ENCODE measurements around the gene DMWD. TPM values are rescaled to one million over a fixed set of nuclear protein-coding genes. Genes with fewer than 3 reads are reported as not detected.

The DMWD gene
- total RNA-seq, 2 experiments from 2014 or later: 28.6 to 31.5 TPM

DNA sequence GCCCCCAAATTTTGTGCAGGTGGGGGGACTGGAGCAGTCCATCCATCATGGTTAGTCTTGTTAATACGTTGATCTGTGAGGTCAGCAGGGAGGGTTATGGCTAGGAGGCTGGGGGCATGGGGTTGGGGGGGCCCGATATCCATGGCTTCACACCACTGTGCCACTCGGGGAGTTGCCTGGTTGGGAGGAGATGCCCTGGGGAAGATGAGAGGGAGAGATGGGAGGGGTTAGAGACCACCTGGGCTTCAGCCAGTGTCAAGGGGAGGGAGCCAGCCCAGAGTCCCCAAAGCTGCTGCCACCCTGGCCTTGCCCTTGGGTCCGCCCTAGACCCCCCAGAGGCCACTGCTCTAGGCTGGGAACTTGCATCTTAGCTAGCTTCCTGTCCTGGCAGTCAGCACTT is 8.5 kb downstream of the DMWD start:
- ATAC-seq (ENCODE audit: poor library complexity) (no peak), DNase-seq (no peak)
- Mint-ChIP-seq H3K27ac (no peak overlapping the region), H3K4me1 (ENCODE audit: low read depth) (peaks cover 29% of the 10 kb centered on the region), H3K27me3 (peaks cover 43% of the 10 kb centered on the region), H3K9me3 (no peaks in the 10 kb centered on the region), H3K36me3 (ENCODE audit: low read depth) (peaks cover 44% of the 10 kb centered on the region), H3K4me3 (no peak overlapping the region)
- H3K4me3 ChIP-seq (ENCODE audit: low read length): no peak overlapping the region
- peaks cover 0 to 17% of the 10 kb centered on the region in 2 experiments for H3K9me3 ChIP-seq (ENCODE audit: control insufficient read depth in 1 of 2, insufficient read depth in 1 of 2, low read length in 2 of 2)
- intact Hi-C loops (cut with DNase I, micrococcal nuclease): no loop called here
- TF ChIP-seq, protein P1, sequence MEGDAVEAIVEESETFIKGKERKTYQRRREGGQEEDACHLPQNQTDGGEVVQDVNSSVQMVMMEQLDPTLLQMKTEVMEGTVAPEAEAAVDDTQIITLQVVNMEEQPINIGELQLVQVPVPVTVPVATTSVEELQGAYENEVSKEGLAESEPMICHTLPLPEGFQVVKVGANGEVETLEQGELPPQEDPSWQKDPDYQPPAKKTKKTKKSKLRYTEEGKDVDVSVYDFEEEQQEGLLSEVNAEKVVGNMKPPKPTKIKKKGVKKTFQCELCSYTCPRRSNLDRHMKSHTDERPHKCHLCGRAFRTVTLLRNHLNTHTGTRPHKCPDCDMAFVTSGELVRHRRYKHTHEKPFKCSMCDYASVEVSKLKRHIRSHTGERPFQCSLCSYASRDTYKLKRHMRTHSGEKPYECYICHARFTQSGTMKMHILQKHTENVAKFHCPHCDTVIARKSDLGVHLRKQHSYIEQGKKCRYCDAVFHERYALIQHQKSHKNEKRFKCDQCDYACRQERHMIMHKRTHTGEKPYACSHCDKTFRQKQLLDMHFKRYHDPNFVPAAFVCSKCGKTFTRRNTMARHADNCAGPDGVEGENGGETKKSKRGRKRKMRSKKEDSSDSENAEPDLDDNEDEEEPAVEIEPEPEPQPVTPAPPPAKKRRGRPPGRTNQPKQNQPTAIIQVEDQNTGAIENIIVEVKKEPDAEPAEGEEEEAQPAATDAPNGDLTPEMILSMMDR (IDR thresholded peaks at IDR 0.05): no peak
- no peak overlapping the region for H3K27ac ChIP-seq (ENCODE audit: low read depth in 1 of 2, low read length in 2 of 2)
- peaks cover 21% of the 10 kb centered on the region for H3K36me3 ChIP-seq (ENCODE audit: insufficient read depth, low read length)
- CTCF ChIA-PET: no interaction called here
- POLR2A ChIA-PET: no interaction called here
- H3K27me3 ChIP-seq (ENCODE audit: control insufficient read depth in 1 of 2, insufficient read depth in 2 of 2, low read length in 2 of 2): peaks cover 22 to 30% of the 10 kb centered on the region in 2 experiments
- peaks cover 15% of the 10 kb centered on the region for H3K4me1 ChIP-seq (ENCODE audit: insufficient read depth, low read length)

DNA sequence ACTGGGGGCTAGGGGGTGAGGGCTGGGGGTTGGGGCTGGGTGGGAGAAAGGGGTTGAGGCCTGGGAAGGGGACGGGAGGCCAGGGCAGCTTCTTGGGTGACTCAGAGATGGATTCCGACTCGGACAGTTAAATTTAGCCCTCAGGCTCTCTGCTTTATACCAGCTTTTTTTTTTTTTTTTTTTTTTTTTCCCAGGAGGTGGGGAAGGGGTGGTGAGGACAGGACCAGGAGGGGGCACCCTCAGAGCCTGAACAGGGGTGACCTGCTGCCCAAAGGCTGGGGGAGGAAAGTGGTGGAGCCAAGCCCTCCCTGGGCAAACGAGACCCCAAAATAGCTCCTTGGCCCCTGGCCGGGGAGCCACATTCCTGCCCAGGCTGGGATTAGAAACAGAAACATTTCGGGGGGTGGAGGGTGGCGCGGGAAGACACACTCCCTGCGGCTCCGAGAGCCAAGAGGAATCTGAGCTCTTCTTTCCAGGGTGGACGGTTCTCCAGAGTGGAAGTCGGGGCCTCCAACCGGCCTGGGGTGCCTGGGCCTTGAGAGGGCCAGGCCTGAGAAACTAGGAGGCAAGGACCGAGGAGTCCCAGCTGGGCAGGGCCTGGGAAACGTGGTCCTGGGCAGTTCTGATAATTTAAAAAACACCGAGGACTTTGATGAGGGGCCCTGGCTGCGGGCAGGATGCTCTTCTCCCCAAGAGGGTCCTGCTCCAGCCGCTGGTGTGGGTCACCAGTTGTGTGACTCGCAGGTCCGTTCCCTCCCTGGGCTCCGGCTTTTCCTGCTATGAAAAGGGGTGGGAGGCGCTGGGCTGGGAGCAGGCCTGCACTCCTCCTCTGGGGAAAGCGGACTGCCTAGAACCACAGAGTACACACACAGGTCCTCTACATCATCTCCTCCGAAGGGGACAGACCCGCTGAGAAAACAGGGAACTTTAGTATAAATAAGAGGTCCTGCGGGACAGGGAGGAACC is 9.5 kb downstream of the DMWD start:
- Histone ChIP-seq H3K9me3 (ENCODE audit: control insufficient read depth in 1 of 2, insufficient read depth in 1 of 2, low read length in 2 of 2) (peaks cover 0 to 18% of the 10 kb centered on the region in 2 experiments), H3K4me3 (ENCODE audit: low read length) (no peak overlapping the region), H3K27ac (ENCODE audit: low read depth in 1 of 2, low read length in 2 of 2) (no peak overlapping the region), H3K27me3 (ENCODE audit: control insufficient read depth in 1 of 2, insufficient read depth in 2 of 2, low read length in 2 of 2) (peaks cover 22 to 33% of the 10 kb centered on the region in 2 experiments), H3K4me1 (ENCODE audit: insufficient read depth, low read length) (peaks cover 24% of the 10 kb centered on the region), H3K36me3 (ENCODE audit: insufficient read depth, low read length) (peaks cover 11% of the 10 kb centered on the region)
- Mint-ChIP-seq H3K36me3 (ENCODE audit: low read depth) (peaks cover 36% of the 10 kb centered on the region), H3K4me1 (ENCODE audit: low read depth) (peaks cover 25% of the 10 kb centered on the region), H3K27me3 (peaks cover 36% of the 10 kb centered on the region), H3K9me3 (no peaks in the 10 kb centered on the region), H3K27ac (no peak overlapping the region), H3K4me3 (no peak overlapping the region)
- CTCF ChIA-PET: interaction anchor here (0.6 to 1.2 kb wide), 3 partner anchors 11 to 298 kb away, joined by 3 to 14 read pairs (median 3); partner anchors contain the start of gene SIX5
- ATAC-seq (ENCODE audit: poor library complexity) (no peak), DNase-seq (no peak)
- POLR2A ChIA-PET: interaction anchor here (0.7 to 1.4 kb wide), 3 partner anchors 10 to 470 kb away, joined by 4 to 6 read pairs (median 5); partner anchors contain the start of genes DMWD and SIX5
- intact Hi-C loops (cut with DNase I, micrococcal nuclease): no loop called here
- TF ChIP-seq, protein P1 (IDR thresholded peaks at IDR 0.05): no peak

DNA sequence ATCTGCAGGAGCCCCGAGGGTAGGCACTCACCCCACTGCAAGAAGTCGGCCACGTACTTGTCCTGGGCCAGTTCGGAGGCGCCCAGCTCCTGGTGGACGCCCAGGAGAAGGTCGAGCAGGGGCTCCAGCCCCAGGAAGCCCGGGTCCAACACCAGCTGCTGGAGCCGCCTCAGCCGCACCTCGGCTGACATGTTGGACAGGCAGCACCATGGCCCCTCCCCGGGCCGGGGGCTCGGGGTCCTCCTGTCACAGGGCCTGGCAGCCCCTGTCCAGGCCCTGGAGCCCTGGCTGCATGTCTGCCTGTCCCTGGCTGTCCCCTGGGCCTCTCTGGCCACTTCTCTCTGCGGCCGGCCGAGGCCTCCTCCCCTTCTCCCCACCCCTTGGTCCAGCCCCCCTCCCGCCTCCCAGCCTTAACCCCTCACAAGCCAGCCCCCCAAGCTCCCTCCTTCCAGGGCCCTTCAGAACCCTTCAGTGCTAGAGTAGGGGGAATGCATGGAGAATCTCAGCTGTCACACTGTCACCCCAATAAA is 10.4 kb downstream of the DMWD start, which contains the start of gene DMPK:
Gene DMPK (minus strand): TSS at position 329 of the 530 bp plus-strand sequence. CDS start 138 bp downstream, at position 191.
- Mint-ChIP-seq H3K4me3 (no peak within 1 kb of the TSS), H3K9me3 (no peaks in the 10 kb centered on the region), H3K36me3 (ENCODE audit: low read depth) (peaks cover 28% of the 10 kb centered on the region), H3K27ac (no peak within 1 kb of the TSS), H3K27me3 (peaks cover 34% of the 10 kb centered on the region), H3K4me1 (ENCODE audit: low read depth) (peaks cover 23% of the 10 kb centered on the region)
- intact Hi-C loops (cut with DNase I, micrococcal nuclease): no loop called here
- H3K4me1 ChIP-seq (ENCODE audit: insufficient read depth, low read length): peaks cover 24% of the 10 kb centered on the region
- H3K27ac ChIP-seq (ENCODE audit: low read depth in 1 of 2, low read length in 2 of 2): no peak within 1 kb of the TSS
- H3K27me3 ChIP-seq (ENCODE audit: control insufficient read depth in 1 of 2, insufficient read depth in 2 of 2, low read length in 2 of 2): peaks cover 22 to 38% of the 10 kb centered on the region in 2 experiments
- ChIA-PET POLR2A (interaction anchor here (1.4 kb wide), 2 partner anchors 11 to 12 kb away, joined by 5 to 6 read pairs; partner anchors contain the start of genes DMWD and SIX5), CTCF (interaction anchor here (0.6 to 1.2 kb wide), 4 partner anchors 10 to 343 kb away, joined by 3 to 14 read pairs (median 4); partner anchors contain the start of gene SIX5)
- peaks cover 16% of the 10 kb centered on the region for H3K36me3 ChIP-seq (ENCODE audit: insufficient read depth, low read length)
- TF ChIP-seq, protein P1 (IDR thresholded peaks at IDR 0.05): no peak
- DNase-seq (no peak), ATAC-seq (ENCODE audit: poor library complexity) (no peak)
- no peak within 1 kb of the TSS for H3K4me3 ChIP-seq (ENCODE audit: low read length)
- H3K9me3 ChIP-seq (ENCODE audit: control insufficient read depth in 1 of 2, insufficient read depth in 1 of 2, low read length in 2 of 2): peaks cover 0 to 18% of the 10 kb centered on the region in 2 experiments
